ENCODE measurements around the gene CYP21A2.
"Not testable (repeated sequence)": the region's sequence is repeated elsewhere in the genome, so short reads cannot be mapped to it uniquely, and the experiment has no call there.

CYP21A2 gene

DNA sequence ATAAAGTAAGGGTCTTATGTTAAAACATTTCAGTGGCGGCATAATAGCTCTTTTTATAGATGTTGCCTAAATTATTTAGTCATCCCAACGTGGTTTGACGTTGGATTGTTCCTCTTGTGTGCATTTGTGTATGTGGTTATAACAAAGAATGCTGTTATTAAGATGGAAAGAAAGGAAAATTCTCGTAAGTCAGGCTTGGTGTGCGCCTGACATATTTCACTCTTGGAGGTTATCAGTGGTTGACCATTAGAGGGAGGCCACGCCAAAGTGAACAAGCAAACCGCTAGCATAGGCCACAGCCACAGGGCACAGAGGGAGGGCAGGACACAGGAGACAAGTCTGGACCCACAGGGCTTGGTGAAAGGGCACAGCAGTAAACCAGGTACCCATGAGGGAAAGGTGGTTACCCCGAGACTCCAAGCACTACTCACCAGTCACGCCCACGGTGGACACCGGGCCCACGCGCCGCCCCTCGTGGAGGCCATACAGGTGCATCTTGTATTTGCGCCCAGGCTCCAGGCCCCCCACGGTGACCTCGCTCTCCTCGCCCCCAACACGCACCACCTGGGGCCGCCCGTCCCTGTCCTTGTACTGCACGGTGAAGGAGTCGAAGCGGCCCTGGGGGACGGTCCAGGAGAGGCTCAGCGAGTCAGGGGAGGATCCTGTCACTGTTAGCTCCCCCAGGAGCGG is 22.9 kb downstream of the CYP21A2 start:
- FAIRE-seq (no peak), DNase-seq (ENCODE audit: insufficient read length) (no peak)
- no peak for TF ChIP-seq POLR2A (IDR thresholded peaks at IDR 0.05; ENCODE audit: low read depth, low read length)
- TF ChIP-seq TAF1 (IDR thresholded peaks at IDR 0.05; ENCODE audit: borderline replicate concordance, low read depth, low read length): no peak
- TF ChIP-seq POLR2AphosphoS5 (IDR thresholded peaks at IDR 0.05; ENCODE audit: low read depth, low read length): no peak

DNA sequence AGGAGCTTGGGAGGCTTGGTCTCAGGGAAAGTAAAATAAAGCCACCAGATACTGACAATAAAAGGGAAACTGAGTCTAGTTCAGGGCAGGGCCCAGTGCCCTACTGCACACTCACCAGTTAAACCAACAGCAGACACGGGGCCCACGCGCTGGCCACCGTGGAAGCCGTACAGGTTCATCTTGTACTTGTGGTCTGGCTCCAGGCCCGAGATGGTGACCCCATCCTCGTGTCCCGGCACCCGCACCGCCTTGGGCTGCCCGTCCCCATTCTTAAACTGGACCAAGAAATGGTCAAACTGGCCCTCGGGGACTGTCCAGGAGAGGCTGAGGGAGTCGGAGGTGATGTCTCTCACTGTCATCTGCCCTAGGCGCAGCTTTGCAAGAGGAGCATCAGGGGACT is 26.5 kb downstream of the CYP21A2 start:
- no peak for TF ChIP-seq TAF1 (IDR thresholded peaks at IDR 0.05; ENCODE audit: borderline replicate concordance, low read depth, low read length)
- TF ChIP-seq POLR2A (IDR thresholded peaks at IDR 0.05; ENCODE audit: low read depth, low read length): no peak
- TF ChIP-seq POLR2AphosphoS5 (IDR thresholded peaks at IDR 0.05; ENCODE audit: low read depth, low read length): no peak
- no peak for FAIRE-seq
- DNase-seq (ENCODE audit: insufficient read length): no peak

DNA sequence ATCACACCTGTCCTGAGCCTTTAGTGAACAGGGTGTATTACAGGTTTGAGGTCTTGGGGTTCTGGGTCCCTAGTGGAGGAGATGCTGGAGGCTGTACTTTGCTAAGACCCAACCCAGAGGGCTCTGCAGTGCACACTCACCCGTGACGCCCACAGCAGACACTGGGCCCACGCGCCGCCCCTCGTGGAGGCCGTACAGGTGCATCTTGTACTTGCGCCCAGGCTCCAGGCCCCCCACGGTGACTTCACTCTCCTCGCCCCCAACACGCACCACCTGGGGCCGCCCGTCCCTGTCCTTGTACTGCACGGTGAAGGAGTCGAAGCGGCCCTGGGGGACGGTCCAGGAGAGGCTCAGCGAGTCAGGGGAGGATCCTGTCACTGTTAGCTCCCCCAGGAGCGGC is 29.3 kb downstream of the CYP21A2 start:
- FAIRE-seq; DNase-seq (ENCODE audit: insufficient read length): not testable (repeated sequence)

DNA sequence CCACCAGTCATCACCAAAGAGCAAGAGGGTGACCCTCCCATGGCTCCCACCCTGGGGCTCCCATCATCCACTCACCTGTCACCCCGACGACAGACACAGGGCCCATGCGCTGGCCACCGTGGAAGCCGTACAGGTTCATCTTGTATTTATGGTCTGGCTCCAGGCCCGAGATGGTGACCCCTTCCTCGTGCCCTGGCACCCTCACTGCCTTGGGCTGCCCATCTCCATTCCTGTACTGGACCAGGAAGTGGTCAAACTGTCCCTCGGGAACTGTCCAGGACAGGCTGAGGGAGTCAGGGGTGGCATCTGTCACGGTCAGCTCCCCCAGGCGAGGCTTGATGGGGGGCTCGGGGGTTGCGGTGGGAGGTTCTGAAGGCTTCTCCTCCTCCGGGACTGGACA is 30.1 kb downstream of the CYP21A2 start:
- not testable (repeated sequence) for FAIRE-seq; DNase-seq (ENCODE audit: insufficient read length)

DNA sequence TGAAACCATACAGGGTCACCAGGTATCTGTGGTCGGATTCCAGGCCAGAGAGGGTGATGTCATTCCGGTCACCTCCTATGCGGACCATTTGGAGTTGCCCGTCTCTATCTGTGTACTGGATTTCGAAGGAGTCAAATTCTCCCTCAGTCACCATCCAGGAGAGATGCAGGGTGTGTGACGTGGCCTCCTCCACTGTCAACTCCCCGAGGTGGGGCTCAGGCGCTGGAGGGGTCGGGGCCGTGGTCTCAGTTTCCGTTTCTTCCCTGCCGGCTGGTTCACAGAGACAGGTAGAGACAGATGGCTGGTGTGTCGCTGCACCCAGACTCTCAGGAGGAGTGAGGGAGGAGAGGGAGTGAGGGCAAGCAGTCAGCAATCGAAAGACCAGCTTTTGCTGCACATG is 30.7 kb downstream of the CYP21A2 start:
- TF ChIP-seq TAF1 (IDR thresholded peaks at IDR 0.05; ENCODE audit: borderline replicate concordance, low read depth, low read length) (no peak), POLR2AphosphoS5 (IDR thresholded peaks at IDR 0.05; ENCODE audit: low read depth, low read length) (no peak), POLR2A (IDR thresholded peaks at IDR 0.05; ENCODE audit: low read depth, low read length) (no peak)
- DNase-seq (ENCODE audit: insufficient read length) (no peak), FAIRE-seq (no peak)

DNA sequence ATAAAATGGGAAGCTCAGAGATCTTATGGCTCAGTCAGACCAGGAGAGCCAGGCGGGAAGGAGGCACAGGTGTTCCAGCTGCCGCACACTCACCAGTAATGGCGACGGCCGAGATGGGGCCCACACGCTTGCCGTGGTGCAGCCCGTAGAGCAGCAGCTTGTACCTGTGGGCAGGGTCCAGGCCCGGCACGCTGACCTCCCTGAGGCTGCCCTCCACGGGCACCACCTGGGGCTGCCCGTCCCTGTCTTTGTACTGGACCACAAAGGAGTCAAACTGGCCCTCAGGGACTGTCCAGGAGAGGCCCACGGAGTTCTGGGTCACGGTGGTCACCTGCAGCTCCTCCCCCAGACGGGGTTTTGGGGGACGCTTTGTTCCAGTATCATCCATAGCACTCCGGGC is 31.2 kb downstream of the CYP21A2 start:
- TF ChIP-seq TAF1 (IDR thresholded peaks at IDR 0.05; ENCODE audit: borderline replicate concordance, low read depth, low read length): no peak
- TF ChIP-seq POLR2A (IDR thresholded peaks at IDR 0.05; ENCODE audit: low read depth, low read length): no peak
- TF ChIP-seq POLR2AphosphoS5 (IDR thresholded peaks at IDR 0.05; ENCODE audit: low read depth, low read length): no peak
- no peak for FAIRE-seq
- no peak for DNase-seq (ENCODE audit: insufficient read length)

DNA sequence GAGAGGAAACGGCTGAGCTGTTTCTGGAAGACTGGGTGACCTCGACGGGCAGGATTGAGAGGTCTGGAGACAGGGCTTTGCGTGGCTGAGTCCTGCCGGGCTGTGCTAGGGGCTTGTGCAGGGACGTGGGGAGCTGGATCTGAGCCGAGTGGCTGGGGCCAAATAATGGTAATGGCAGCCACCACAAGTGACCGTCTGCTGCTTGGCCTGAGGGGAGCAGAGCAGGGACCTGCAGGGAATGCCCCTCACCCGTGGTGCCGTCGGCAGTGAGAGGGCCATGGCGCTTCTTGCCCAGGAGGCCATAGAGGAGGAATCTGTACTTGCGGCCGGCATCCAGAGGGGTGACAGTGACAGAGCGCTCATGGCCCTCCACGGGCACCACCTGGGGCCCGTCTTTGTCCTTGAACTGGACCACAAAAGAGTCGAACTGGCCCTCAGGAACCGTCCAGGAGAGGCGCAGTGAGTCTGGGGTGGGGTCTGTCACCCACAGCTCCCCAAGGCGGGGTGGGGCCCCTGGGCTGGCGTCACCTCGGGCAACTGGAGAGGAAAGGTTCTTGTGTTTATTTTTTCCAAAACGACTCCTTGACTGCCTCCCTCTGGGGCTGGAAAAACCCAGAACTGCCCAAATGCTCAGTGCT is 31.8 kb downstream of the CYP21A2 start:
- DNase-seq (ENCODE audit: insufficient read length) (no peak), FAIRE-seq (no peak)
- TF ChIP-seq POLR2AphosphoS5 (IDR thresholded peaks at IDR 0.05; ENCODE audit: low read depth, low read length): no peak
- TF ChIP-seq POLR2A (IDR thresholded peaks at IDR 0.05; ENCODE audit: low read depth, low read length): no peak
- no peak for TF ChIP-seq TAF1 (IDR thresholded peaks at IDR 0.05; ENCODE audit: borderline replicate concordance, low read depth, low read length)

DNA sequence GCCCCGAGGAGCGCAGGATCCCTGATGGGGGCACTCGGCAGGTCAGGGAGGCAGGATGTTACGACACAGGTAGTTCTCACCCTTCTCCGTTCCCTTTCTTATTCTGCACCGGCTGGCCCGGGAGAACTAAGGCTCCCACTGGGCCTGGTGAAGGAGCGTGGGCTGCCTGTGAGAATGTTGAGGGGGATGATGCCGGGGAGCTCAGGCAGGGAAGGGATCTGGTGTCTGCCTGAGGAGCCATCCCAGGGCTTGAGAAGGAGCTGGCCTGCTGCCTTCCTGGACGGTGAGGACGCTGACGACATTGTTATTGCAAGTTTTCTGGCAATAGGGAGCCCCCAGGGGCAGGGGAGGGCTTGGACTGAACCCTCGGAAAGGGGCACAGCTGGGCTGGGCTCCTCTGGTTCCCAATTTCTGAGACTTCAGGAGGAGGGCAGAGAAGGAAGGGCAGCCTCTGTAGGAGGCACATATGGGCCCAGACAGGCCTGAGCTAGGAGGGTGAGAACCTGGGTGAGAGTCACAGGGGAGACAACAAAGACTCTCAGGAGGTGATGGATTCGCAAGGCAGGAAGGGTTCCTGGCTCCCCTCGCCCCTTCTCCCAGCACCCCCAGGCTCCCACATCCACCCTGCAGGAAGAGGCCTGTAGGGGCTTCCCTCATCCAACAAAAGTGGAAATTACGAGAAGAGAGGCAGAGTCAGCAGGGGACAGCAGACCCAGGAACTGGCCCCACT is 32.8 kb downstream of the CYP21A2 start:
- FAIRE-seq: no peak
- TF ChIP-seq TAF1 (IDR thresholded peaks at IDR 0.05; ENCODE audit: borderline replicate concordance, low read depth, low read length) (no peak), POLR2A (IDR thresholded peaks at IDR 0.05; ENCODE audit: low read depth, low read length) (no peak), POLR2AphosphoS5 (IDR thresholded peaks at IDR 0.05; ENCODE audit: low read depth, low read length) (no peak)

DNA sequence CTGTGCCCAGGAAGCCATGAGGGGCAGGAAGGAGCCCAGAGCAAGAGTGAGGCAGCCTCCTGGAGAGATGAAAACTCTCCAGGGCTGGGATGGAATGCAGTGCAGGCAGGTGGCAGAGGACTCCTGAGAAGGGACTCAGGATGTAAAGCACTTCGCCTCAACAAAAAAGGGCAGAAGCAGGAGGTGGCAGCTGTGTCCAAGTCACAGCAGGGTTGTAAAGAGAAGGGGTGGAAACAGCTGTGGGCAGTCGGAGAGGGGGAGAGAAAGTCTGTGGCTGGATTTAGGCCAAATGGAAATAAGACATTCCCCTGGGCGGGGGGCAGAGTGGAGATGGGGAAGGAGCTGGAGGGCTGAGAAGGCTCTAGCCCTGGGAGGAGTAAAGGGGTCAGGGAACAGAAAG is 34.9 kb downstream of the CYP21A2 start:
- no peak for FAIRE-seq
- no peak for DNase-seq (ENCODE audit: insufficient read length)
- no peak for TF ChIP-seq POLR2A (IDR thresholded peaks at IDR 0.05; ENCODE audit: low read depth, low read length)
- TF ChIP-seq POLR2AphosphoS5 (IDR thresholded peaks at IDR 0.05; ENCODE audit: low read depth, low read length): no peak
- no peak for TF ChIP-seq TAF1 (IDR thresholded peaks at IDR 0.05; ENCODE audit: borderline replicate concordance, low read depth, low read length)

More for the DNA sequence above, 32.8 kb downstream of the CYP21A2 start:
- no peak for DNase-seq (ENCODE audit: insufficient read length)

DNA sequence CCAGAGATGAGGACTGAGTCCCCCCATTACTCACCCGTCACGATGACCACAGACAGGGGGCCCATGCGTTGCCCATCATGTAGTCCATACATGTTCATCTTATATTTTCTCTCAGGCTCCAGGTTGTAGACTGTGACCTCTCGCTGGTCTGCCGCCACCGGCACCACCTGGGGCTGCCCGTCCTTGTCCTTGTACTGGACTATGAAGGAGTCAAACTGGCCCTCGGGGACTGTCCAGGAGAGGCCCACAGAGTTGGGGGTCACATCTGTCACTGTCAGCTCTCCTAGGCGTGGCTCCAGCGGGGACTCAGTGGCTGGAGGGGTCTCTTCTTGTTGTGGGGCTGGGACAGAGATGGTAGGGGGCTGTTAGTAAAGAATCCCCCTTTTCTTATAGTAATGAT is 35.4 kb downstream of the CYP21A2 start:
- DNase-seq (ENCODE audit: insufficient read length) (no peak), FAIRE-seq (no peak)
- TF ChIP-seq TAF1 (IDR thresholded peaks at IDR 0.05; ENCODE audit: borderline replicate concordance, low read depth, low read length) (no peak), POLR2AphosphoS5 (IDR thresholded peaks at IDR 0.05; ENCODE audit: low read depth, low read length) (no peak), POLR2A (IDR thresholded peaks at IDR 0.05; ENCODE audit: low read depth, low read length) (no peak)

DNA sequence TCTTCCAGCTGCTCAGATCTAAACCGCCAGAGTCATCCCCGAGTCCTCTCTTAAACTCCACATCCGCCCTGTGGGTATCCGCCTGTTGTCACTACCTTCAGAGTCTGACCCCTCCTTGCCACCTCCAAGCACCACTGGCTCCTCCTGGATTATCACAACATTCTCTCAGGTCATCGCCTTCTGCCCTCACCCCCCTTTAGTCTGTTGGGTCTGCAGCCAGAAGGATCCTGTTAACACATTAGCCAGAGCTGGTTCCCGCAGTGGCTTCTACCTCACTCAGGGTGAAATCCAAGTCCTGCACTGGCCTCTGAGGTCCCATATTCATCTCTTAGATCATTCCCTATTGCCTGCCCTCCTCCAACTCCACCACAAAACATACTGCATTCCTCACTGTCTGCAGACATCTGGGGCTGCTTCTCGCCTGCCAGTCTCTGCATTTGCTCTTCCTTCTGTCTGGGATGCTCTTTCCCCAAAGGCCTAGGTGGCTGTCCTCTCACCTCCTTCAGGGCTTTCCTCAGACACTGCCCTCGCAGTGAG is 36.8 kb downstream of the CYP21A2 start:
- DNase-seq (ENCODE audit: insufficient read length) (no peak), FAIRE-seq (no peak)
- no peak for TF ChIP-seq POLR2A (IDR thresholded peaks at IDR 0.05; ENCODE audit: low read depth, low read length)
- TF ChIP-seq TAF1 (IDR thresholded peaks at IDR 0.05; ENCODE audit: borderline replicate concordance, low read depth, low read length): no peak
- no peak for TF ChIP-seq POLR2AphosphoS5 (IDR thresholded peaks at IDR 0.05; ENCODE audit: low read depth, low read length)

DNA sequence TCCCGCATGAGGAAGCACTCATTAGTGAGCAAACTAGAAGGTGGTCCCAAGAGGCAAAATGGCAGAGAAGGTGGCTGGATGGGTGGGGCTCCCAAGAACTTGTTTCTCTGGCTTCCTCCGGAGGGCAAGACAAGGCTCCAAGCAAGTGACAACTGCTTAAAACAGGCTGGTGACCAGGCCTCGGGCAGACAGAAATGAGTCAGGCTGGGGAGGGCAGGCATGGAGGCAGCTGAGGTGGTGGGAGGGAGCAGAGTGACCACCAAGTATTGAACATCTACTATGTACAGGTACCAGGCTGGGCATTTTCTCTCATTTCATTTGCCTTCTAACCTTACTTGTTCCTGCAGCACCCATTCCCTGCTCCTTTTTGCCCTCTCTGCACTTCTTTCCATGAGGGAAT is 37.6 kb downstream of the CYP21A2 start:
- no peak for FAIRE-seq
- DNase-seq (ENCODE audit: insufficient read length): no peak
- TF ChIP-seq POLR2A (IDR thresholded peaks at IDR 0.05; ENCODE audit: low read depth, low read length) (no peak), TAF1 (IDR thresholded peaks at IDR 0.05; ENCODE audit: borderline replicate concordance, low read depth, low read length) (no peak), POLR2AphosphoS5 (IDR thresholded peaks at IDR 0.05; ENCODE audit: low read depth, low read length) (no peak)

Measured in GM12892 (cell line).